Measurements from ENCODE around the gene MOCOS.

GRCh38 chr18:36303211-36303844 lies 116.0 kb downstream of the MOCOS start:
- TF ChIP-seq CTCF (optimal IDR thresholded peaks at IDR 0.05 in 1 of 3, IDR thresholded peaks at IDR 0.05 in 1 of 3, conservative IDR thresholded peaks at IDR 0.05 in 1 of 3; ENCODE audit: extremely low read depth in 1 of 3, insufficient read depth in 2 of 3, low read length in 3 of 3) (no peak), EZH2 (IDR thresholded peaks at IDR 0.05; ENCODE audit: low read length) (no peak)

All from keratinocyte (primary cell).